Endothelial cell of umbilical vein (primary cell): ENCODE measurements around the gene SETD2. TPM values are rescaled to one million over a fixed set of nuclear protein-coding genes. Genes with fewer than 3 reads are reported as not detected.

Source experiments
- BruUV-seq: library from RNA; stranded (reverse); fragments of 400-500 nt; replicated peaks from 2 replicates; lab custom pipeline; 2021; lab: Mats Ljungman, UMichigan
- CTCF ChIA-PET: fragments of 300-600, 350-600 bp; sonication (Branson Sonifier 250); formaldehyde crosslinking; loops from one replicate; lab custom pipeline; 2021; ENCODE audit warnings: antibody characterized with exemption, inconsistent platforms; lab: Charles Lee
- POLR2A ChIA-PET: fragments of 300-600, 350-600 bp; sonication (Branson Sonifier 250); formaldehyde crosslinking; loops from one replicate; lab custom pipeline; 2021; ENCODE audit warnings: antibody characterized with exemption, inconsistent platforms; lab: Charles Lee
- DNase-seq: peaks from one replicate; pipeline ENCODE4 v3.0.0-alpha.2; 2011; ENCODE audit warnings: low read depth, low spot score
- FAIRE-seq: peaks from 2 replicates; lab custom pipeline; 2011; peaks lifted over from hg19 to GRCh38; lab: Jason Lieb, UNC
- H2AFZ ChIP-seq: 2 replicates; pipeline ENCODE4 v1.6.0; 2012; ENCODE audit warnings: low read depth, low read length, control low read depth, inconsistent platforms
- H3K27ac ChIP-seq: 2 replicates; pipeline ENCODE4 v1.5.1; 2011; ENCODE audit warnings: low read depth, mild to moderate bottlenecking, control low read depth, low read length, moderate library complexity; ENCODE audit not compliant: insufficient read depth
- H3K27me3 ChIP-seq, 2 experiments: 2 replicates each; pipeline versions ENCODE4 v1.6.0 to v1.6.1; 2011; ENCODE audit warnings: low read length in 2 of 2, mixed read lengths in 1 of 2; ENCODE audit not compliant: control insufficient read depth in 2 of 2, insufficient read depth in 2 of 2
- H3K36me3 ChIP-seq, 2 experiments: 2 replicates in 1 of 2; 3 replicates in 1 of 2; pipeline ENCODE4 v1.5.1; 2011; ENCODE audit warnings: low read length in 2 of 2, mild to moderate bottlenecking in 1 of 2, moderate library complexity in 1 of 2; ENCODE audit not compliant: control insufficient read depth in 2 of 2, insufficient read depth in 2 of 2; ENCODE audit errors: extremely low read depth in 1 of 2
- H3K4me1 ChIP-seq: 3 replicates; pipeline ENCODE4 v1.5.1; 2011; ENCODE audit warnings: mild to moderate bottlenecking, low read length; ENCODE audit not compliant: control insufficient read depth, insufficient read depth; ENCODE audit errors: extremely low read depth
- H3K4me2 ChIP-seq: 2 replicates; pipeline ENCODE4 v1.6.1; 2011; ENCODE audit warnings: low read length, control low read depth, mixed read lengths; ENCODE audit not compliant: insufficient read depth
- H3K4me3 ChIP-seq, 3 experiments: fragments of 200-600 bp in 1 of 3; sonication (generic), shearing (Covaris generic) in 1 of 3; replicated peaks in 1 of 3; 2 replicates each; pipeline ENCODE4 v1.5.1; 2011 to 2016; ENCODE audit warnings: control low read depth in 3 of 3, low read length in 3 of 3, mild to moderate bottlenecking in 2 of 3, inconsistent platforms in 1 of 3, low read depth in 1 of 3, moderate library complexity in 1 of 3; ENCODE audit not compliant: insufficient read depth in 1 of 3
- H3K79me2 ChIP-seq: 2 replicates; pipeline ENCODE4 v1.6.0; 2012; ENCODE audit warnings: low read length, inconsistent platforms; ENCODE audit not compliant: control insufficient read depth, insufficient read depth
- H3K9ac ChIP-seq: replicated peaks from 2 replicates; pipeline ENCODE3; 2011; ENCODE audit warnings: low read length, control low read depth; ENCODE audit not compliant: insufficient read depth; ENCODE audit errors: extremely low read depth
- H3K9me1 ChIP-seq: replicated peaks from 3 replicates; pipeline ENCODE4 v1.6.0; 2011; ENCODE audit warnings: mild to moderate bottlenecking, low read length; ENCODE audit not compliant: control insufficient read depth, insufficient read depth; ENCODE audit errors: extremely low read depth
- H3K9me3 ChIP-seq: replicated peaks from 2 replicates; pipeline ENCODE4 v1.5.1; 2012; ENCODE audit warnings: low read length, inconsistent platforms; ENCODE audit not compliant: control insufficient read depth, insufficient read depth
- H4K20me1 ChIP-seq: replicated peaks from 2 replicates; pipeline ENCODE3; 2011; ENCODE audit warnings: mild to moderate bottlenecking, low read length; ENCODE audit not compliant: control insufficient read depth, insufficient read depth; ENCODE audit errors: extremely low read depth
- CTCF ChIP-seq, 2 donors: IDR thresholded peaks; 1 replicate in 1 of 2; 2 replicates in 1 of 2; pipeline ENCODE4 v1.5.1; 2011; ENCODE audit warnings: low read length in 2 of 2, mild to moderate bottlenecking in 2 of 2, moderate library complexity in 2 of 2, control low read depth in 1 of 2, inconsistent platforms in 1 of 2, low read depth in 1 of 2; ENCODE audit not compliant: insufficient read depth in 1 of 2; ENCODE audit errors: extremely low read depth in 1 of 2
- EZH2 ChIP-seq: IDR thresholded peaks from 2 replicates; pipeline ENCODE4 v1.6.1; 2012; ENCODE audit warnings: borderline replicate concordance, low read depth, mild to moderate bottlenecking, moderate library complexity, low read length, inconsistent platforms; ENCODE audit not compliant: severe bottlenecking
- FOS ChIP-seq: IDR thresholded peaks from 2 replicates; pipeline ENCODE4 v1.6.1; 2011; ENCODE audit warnings: mild to moderate bottlenecking, low read length, moderate library complexity, borderline replicate concordance; ENCODE audit not compliant: insufficient read depth
- GATA2 ChIP-seq: IDR thresholded peaks from 2 replicates; pipeline ENCODE4 v1.7.0; 2011; ENCODE audit warnings: low read depth, mild to moderate bottlenecking, moderate library complexity, mixed read lengths, low read length; ENCODE audit not compliant: insufficient read length, insufficient read depth
- JUN ChIP-seq: IDR thresholded peaks from 2 replicates; pipeline ENCODE4 v1.6.1; 2011; ENCODE audit warnings: borderline replicate concordance, low read depth; ENCODE audit not compliant: insufficient read length, insufficient read depth
- MAX ChIP-seq: IDR thresholded peaks from 2 replicates; pipeline ENCODE4 v1.6.1; 2011; ENCODE audit not compliant: insufficient read depth, insufficient read length
- MYC ChIP-seq: IDR thresholded peaks from one replicate; pipeline ENCODE4 v1.6.1; 2011; ENCODE audit warnings: mild to moderate bottlenecking, low read depth, low read length
- POLR2A ChIP-seq: IDR thresholded peaks from 2 replicates; pipeline ENCODE4 v1.6.1; 2012; ENCODE audit warnings: low read depth, mild to moderate bottlenecking, control low read depth, low read length
- POLR2AphosphoS5 ChIP-seq: IDR thresholded peaks from 2 replicates; pipeline ENCODE4 v1.6.1; 2012; ENCODE audit warnings: low read depth, mild to moderate bottlenecking, control low read depth, low read length, moderate library complexity; ENCODE audit not compliant: insufficient read depth
- dilution Hi-C: fragments of 300-500 bp; cut with MboI; formaldehyde crosslinking; loops from one replicate; pipeline ENCODE4 v1.15.0; 2019; ENCODE audit warnings: low sequenced_read_pairs; ENCODE audit not compliant: extremely low pct_ligation_motif_present
- intact Hi-C: fragments of 100-400 bp; cut with micrococcal nuclease; formaldehyde crosslinking; loops from one replicate; pipeline ENCODE4 v1.10.0; 2022
- polyA plus RNA-seq, 4 experiments: library from polyadenylated mRNA; depleted of rRNA in 3 of 4; stranded (reverse) in 3 of 4; unstranded in 1 of 4; fragments of >200 nt; gene quantifications; 2 replicates each; pipeline versions ENCODE4 v1.2.1 to v1.2.3, GENCODE V29; 2011 to 2012; ENCODE audit warnings: missing spikeins in 1 of 4
- total RNA-seq: library from RNA; stranded (reverse); gene quantifications from 2 replicates; pipeline ENCODE4 v1.2.3, GENCODE V29; 2021

Gene SETD2
- total and polyA plus RNA-seq, 2 donors (not counting 3 experiments of a cell fraction or from before 2014, with no cell fraction given) = 13.7 to 41.4 TPM

GRCh38 chr3:47108546-47108945 lies 55.4 kb downstream of the SETD2 start:
- Histone ChIP-seq H3K4me3 (no peak overlapping the region), H3K27ac (no peak overlapping the region), H3K36me3 (peaks cover 2% of the 10 kb centered on the region in 2 experiments), H3K9ac (no peak overlapping the region), H3K4me2 (no peak overlapping the region), H2AFZ (no peak overlapping the region), H3K9me1 (no peaks in the 10 kb centered on the region), H3K27me3 (no peaks in the 10 kb centered on the region), H4K20me1 (no peaks in the 10 kb centered on the region), H3K4me1 (no peaks in the 10 kb centered on the region), H3K79me2 (peaks cover 2% of the 10 kb centered on the region), H3K9me3 (no peaks in the 10 kb centered on the region)
- dilution Hi-C loops (no loop called here), intact Hi-C loops (no loop called here)
- POLR2A ChIA-PET = no interaction called here
- no TSS peak for BruUV-seq
- CTCF ChIA-PET = interaction anchor here (1.0 to 2.5 kb wide), 3 partner anchors 12 to 216 kb away, joined by 3 to 9 read pairs (median 4); no protein-coding TSS in a partner anchor
- FAIRE-seq (no peak), DNase-seq (no peak)
- TF ChIP-seq MAX (no peak), POLR2A (no peak), JUN (no peak), MYC (no peak), GATA2 (no peak), EZH2 (no peak), POLR2AphosphoS5 (no peak), CTCF (IDR thresholded peaks at IDR 0.05; ENCODE audit: extremely low read depth in 1 of 2, insufficient read depth in 1 of 2, low read depth in 1 of 2, low read length in 2 of 2) (no peak), FOS (no peak)
